GM04504 (cell line): Measurements from ENCODE around the gene IPMK.
"Not testable (repeated sequence)": the region's sequence is repeated elsewhere in the genome, so short reads cannot be mapped to it uniquely, and the experiment has no call there.

Experiments
- DNase-seq: peaks from one replicate; pipeline ENCODE4 v3.0.0-alpha.2; 2012; ENCODE audit warnings: low read depth

IPMK gene

GRCh38 chr10:58266826-58267712 is 625 bp downstream of the IPMK start:
- no peak for DNase-seq

- DNase-seq = no peak
Observed at GRCh38 chr10:58266003-58266825, 1.5 kb downstream of the IPMK start.

- no peak for DNase-seq
Observed at GRCh38 chr10:58265249-58265648, 2.4 kb downstream of the IPMK start.

- DNase-seq = no peak
Observed at GRCh38 chr10:58264780-58265179, 2.9 kb downstream of the IPMK start.

GRCh38 chr10:58262766-58263165 is 4.9 kb downstream of the IPMK start:
- DNase-seq = no peak

GRCh38 chr10:58260334-58260733 is 7.4 kb downstream of the IPMK start:
- no peak for DNase-seq

- no peak for DNase-seq
Observed at GRCh38 chr10:58258977-58259692, 8.6 kb downstream of the IPMK start.

GRCh38 chr10:58256013-58256780 is 11.5 kb downstream of the IPMK start:
- not testable (repeated sequence) for DNase-seq

GRCh38 chr10:58254644-58255043 is 13.1 kb downstream of the IPMK start:
- DNase-seq = no peak

GRCh38 chr10:58253184-58253583 is 14.5 kb downstream of the IPMK start:
- DNase-seq = no peak

GRCh38 chr10:58244666-58245065 is 23.0 kb downstream of the IPMK start:
- DNase-seq = not testable (repeated sequence)

- DNase-seq = not testable (repeated sequence)
Observed at GRCh38 chr10:58244242-58244641, 23.5 kb downstream of the IPMK start.

GRCh38 chr10:58243801-58244200 is 23.9 kb downstream of the IPMK start:
- not testable (repeated sequence) for DNase-seq

- no peak for DNase-seq
Observed at GRCh38 chr10:58243269-58243668, 24.4 kb downstream of the IPMK start.

GRCh38 chr10:58241346-58241745 is 26.3 kb downstream of the IPMK start:
- DNase-seq = no peak

- no peak for DNase-seq
Observed at GRCh38 chr10:58240531-58240930, 27.2 kb downstream of the IPMK start.

- DNase-seq = no peak
Observed at GRCh38 chr10:58239561-58240169, 28.0 kb downstream of the IPMK start.

GRCh38 chr10:58237014-58237834 is 30.5 kb downstream of the IPMK start:
- peak; percentile 57 for DNase-seq

- not testable (repeated sequence) for DNase-seq
Observed at GRCh38 chr10:58229856-58230255, 37.8 kb downstream of the IPMK start.

GRCh38 chr10:58225654-58226053 is 42.0 kb downstream of the IPMK start:
- no peak for DNase-seq
